Measurements from ENCODE around the gene SMIM8.
"Not testable (repeated sequence)": the region's sequence is repeated elsewhere in the genome, so short reads cannot be mapped to it uniquely, and the experiment has no call there.

SMIM8 gene, protein sequence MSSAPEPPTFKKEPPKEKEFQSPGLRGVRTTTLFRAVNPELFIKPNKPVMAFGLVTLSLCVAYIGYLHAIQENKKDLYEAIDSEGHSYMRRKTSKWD

DNA sequence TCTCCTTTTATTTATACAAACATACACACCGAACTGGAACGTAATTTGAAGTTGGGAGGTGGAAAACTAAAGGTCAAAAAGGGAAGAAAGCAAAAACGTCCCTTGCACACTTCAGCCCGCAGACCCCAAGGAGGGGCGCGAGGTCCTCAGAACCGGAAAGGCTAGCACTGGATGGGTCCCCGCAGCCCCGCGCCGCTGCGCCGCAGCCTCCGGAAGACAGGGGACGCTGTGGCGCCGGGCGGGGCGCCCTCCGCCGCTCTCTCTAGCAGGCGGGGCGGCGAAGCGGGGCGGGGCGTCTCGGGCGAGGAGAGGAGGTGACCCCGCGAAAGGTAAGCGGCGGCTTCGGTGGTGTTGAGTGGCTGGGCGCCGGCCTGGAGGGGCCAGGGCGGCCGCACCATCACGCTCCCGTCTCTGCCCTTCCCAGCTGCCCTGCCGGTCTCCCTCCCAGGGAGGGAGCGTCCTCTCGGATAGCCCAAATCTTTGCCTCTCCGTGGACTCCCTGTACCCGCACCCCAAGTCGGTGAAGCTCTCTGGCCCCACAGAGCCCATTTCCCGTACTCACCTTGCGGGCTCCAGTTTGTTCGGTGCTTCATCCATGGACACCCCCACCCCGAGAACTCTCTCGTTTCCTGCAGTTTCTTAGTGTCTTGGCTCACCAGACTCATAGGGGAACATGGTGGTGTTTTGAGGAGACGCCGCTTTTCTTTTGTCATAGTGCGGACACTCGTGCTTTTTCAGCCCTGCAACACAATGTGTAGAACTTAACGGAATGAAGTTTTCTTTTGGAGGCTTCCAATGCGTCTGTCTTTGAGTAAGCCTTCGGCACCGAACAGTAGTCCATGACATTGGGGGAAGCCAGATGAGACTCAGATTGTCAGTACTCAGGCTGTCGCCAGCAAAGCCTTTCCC is at the start of gene SMIM8:
TSS of gene SMIM8 (plus strand) at position 285 of the 909 bp plus-strand sequence. CDS start 14,444 bp downstream, outside the sequence.
- DNase-seq (ENCODE audit: low read depth), result peak; percentile 76

DNA sequence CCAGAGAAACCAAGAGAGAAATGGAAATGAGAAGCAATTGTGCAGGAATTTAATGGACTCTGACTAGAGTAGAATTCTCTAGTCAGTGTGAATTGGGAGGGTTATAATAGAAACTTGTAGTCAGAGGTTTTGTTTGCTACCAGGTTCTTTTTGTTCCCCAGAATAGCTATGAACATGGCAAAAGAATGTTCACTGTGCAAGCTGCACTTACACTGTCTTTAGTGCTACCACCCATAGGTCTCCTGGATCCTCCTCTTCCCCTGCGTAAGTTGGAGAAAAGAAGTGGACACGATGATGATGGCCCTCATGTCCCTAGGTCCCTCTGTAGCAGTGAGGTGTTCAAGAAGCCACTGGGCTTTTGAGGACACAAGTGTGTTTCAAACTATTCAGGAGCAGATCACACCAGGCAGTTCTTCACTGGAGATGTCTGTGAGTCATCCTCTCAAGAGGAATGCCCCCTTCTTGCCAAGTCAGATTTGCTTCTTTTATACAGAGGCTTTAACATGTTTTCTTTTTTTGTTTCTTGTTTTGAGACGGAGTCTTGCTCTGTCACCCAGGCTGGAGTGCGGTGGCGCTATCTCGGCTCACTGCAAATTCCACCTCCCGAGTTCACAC is 47.6 kb upstream of the SMIM8 start:
- DNase-seq (ENCODE audit: low read depth), result no peak

DNA sequence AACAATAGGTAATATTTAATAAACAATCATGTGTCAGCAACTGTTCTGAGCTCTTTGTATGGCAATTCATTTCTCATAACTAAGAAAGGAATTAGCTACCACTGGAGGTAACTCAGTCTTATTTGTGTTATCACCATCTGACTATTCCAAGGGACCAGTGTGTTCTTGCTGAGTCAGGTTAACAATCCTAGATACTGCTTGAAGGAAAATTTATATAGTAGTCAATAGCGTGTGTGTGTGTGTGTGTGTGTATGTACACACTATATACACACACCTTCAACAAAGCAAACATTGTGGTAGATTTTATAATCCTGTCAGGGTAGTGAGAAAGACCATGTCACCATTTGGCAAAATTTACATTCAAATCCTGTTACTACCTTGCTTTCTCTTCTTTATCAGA is 45.8 kb upstream of the SMIM8 start:
- no peak for DNase-seq (ENCODE audit: low read depth)

DNA sequence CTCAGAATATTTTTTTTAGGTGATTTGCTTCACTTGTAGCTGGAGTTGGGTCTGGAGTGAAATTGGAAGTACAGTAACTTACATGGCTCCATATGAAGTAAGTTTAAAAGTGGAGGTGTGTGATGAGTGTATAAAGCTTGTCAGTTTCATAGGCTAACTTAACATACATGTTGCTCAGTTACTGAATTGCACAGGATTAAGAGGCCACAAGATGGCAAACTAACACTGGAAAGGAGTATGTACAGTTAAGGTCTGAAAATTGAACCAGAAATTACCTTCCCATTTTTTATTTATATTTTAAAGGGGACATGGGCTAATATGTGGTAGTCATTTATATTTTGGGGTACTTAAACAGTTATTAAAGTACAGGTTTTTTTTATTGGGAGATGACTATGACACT is 45.3 kb upstream of the SMIM8 start:
- no peak for DNase-seq (ENCODE audit: low read depth)

DNA sequence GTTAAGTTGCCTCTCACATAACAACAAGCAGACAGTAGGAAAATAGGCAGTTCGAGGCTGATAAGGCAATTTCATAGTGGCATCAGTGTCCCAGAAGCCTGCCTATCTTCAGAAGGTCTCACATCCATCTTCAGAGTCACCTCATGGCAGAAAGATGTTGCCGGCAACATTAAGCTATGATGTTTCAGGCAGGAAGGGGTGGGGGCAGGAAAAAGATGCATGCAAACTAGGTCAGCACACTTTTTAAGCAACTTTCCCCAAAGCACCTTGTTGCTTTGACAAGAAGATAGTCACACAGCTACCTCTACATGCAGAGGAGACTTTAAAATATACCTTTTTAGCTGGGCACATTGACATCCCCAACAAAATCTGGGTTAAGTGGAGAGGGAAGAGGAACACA is 43.2 kb upstream of the SMIM8 start:
- DNase-seq (ENCODE audit: low read depth), result no peak

DNA sequence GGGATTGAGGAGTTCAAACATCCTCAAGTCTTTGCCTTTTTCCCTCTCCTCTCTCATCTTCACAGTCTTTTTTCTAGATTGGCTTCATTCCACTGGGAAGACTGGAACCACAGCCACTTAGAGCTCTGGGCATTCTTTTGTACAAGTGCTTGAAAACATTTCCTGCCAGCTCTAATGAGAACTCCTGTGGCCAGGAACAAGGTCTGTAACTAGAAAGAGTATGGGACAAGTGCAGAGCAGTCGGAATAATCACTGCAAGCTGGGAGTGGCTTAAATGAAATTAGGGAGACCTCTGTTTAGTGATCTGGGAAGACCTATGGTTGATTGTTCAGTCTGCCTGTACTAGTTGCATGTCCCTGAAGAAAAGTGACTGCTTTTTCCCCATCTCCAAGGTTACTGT is 41.0 kb upstream of the SMIM8 start:
- DNase-seq (ENCODE audit: low read depth), result no peak

DNA sequence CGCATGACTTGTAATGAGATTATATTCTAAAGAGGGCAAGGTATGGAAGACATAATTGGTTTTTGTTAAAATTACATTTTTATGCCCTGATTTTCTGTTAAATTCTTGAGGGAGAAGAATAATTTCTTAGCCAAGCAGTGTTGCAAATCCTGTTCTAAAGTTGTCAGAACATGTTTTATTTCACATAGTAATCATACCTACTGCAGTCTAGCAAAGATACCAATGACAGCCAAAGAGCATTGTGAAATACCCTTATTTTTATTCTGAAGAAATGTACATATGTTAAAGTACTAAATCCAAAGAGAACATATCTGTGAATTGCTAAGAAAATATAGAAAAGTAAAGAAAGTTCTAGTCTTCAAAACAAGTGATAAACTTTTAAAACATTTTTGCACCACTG is 39.6 kb upstream of the SMIM8 start:
- no peak for DNase-seq (ENCODE audit: low read depth)

DNA sequence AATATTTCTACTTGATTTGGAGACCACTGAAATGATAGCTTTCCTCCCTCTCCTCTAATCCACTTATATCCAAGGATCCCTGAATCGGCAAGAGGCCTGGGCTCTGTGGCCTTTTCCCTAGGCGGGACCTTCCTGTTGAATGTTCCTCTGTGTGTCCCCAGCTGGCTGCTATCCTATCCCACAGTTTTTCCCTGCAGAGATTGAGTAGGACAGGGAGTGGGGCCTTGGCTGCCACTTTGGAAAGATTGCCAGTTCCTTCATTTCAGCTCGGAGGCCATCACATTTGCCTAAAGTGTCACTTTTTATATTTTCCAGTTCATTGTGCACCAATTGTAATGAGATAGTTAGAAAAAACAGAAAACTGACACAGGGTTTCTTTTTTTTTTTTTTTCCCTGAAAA is 38.9 kb upstream of the SMIM8 start:
- DNase-seq (ENCODE audit: low read depth), result no peak

DNA sequence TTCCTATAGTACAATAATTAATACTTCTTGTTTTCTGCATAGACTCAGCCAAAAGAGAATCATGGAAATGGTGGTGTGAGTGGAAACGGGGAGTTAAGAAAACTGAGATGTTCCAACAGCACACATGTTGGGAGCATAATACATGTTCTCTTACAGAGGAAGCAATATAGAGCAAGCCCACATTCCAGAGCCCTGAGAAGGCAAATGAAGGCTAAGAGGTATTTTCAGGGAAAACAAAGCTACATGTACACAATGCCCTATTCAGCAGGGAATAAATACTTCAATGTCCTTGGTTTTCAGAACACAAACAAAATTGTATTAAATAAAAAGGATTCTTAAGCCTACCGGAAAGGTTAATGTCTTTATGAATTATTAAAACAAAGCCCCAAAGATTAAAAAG is 35.1 kb upstream of the SMIM8 start:
- DNase-seq (ENCODE audit: low read depth), result no peak

DNA sequence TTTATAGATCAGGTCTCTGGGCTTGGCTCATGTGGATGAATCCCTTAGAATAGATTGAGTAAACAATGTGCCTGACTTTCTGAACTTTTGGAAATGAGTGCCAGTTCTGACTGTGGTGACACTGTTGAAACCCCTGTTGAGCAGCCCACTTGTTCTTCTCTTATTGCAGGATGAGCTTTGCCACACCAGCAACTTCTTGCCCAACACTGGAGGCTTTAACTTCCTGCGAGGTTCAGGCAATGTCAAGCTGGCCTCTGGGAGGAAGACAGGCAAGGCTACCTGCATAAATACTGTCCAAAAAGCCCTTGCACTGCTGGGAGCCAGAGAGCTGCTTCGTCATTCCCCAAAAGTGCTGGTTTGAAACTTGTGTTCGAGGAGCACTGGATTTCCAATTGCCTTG is 32.8 kb upstream of the SMIM8 start:
- no peak for DNase-seq (ENCODE audit: low read depth)

DNA sequence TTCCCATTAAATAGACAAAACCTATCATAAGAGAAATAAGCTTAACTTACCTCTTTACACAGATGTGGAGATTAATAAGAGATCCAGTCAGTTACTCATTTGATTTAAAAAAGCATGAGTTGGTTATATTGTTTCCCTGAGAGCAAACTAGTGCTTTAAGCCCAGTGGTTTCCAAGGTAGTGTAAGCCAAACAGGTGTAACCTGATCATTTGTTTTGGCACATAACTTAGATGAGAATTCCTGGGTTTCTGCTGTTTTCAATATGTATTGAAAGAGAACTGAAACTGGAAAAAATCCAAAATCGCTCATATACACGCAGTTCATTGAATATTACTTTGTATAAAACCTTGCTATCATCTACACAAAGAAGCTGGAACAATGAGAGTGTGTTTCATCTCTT is 30.5 kb upstream of the SMIM8 start:
- DNase-seq (ENCODE audit: low read depth), result no peak

DNA sequence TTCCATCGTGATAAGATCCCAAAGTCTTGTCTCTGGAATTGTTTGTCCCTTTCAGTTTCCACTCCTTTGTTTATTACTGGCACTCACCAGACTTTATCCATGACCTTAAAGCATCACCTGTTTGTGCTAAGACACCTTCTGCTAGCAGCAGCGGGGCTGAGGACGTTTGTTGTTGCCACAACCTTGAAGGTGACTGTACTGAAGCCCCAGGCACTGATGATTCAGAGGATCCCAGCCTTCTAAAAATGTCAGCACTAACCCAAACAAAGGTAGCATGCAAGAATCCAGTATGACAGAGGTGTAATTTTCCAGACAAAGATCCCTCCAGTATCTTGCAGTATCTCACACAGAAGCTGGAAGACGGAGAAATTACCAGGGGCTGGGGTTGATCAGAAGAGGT is 28.9 kb upstream of the SMIM8 start:
- no peak for DNase-seq (ENCODE audit: low read depth)

DNA sequence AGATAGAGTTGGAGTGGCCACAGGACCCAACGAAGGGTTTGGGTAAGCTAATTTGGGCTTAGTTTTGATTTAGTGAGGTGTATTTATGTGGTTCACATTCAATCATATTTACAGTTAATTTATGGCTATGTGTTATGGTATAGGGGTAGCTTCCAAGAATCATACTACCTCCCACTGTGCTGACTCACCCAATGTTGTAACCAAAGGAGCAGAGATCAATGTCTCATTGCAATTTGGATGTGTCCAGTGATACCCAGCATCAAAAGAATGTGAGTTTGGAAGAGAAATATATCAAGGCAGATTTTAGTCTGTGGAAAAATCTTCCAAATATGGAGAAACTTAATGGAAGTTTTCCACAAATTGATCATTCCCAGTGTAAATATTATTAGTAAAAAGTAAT is 25.3 kb upstream of the SMIM8 start:
- DNase-seq (ENCODE audit: low read depth), result no peak

DNA sequence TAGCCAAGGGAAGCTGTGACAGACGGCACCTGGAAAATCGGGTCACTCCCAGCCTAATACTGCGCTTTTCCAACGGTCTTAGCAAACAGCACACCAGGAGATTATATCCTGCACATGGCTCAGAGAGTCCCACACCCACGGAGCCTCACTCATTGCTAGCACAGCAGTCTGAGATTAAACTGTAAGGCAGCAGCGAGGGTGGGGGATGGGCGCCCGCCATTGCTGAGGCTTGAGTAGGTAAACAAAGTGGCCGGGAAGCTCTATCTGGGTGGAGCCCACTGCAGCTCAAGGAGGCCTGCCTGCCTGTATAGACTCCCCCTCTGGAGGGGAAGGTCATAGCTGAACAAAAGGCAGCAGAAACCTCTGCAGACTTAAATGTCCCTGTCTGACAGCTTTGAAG is 21.1 kb upstream of the SMIM8 start:
- not testable (repeated sequence) for DNase-seq (ENCODE audit: low read depth)

DNA sequence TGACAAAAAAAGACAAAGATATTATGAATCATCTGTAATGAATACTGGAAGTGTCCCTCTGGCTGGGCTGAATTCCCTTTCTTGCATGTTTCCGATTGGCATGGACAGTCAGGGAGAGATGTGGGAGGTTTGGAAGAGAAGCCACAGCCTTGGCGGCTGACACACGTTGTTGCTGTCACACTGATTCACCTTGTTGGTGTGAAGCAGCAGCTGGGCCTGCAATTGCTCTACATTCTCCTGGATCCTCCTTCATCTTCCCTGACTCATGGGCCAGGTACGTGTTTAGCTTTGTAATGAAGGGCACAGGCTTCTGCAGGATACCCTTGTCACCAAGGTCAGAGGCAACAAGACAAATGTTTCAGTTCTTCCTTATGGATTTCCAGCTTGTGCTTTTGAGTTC is 13.4 kb upstream of the SMIM8 start:
- no peak for DNase-seq (ENCODE audit: low read depth)

DNA sequence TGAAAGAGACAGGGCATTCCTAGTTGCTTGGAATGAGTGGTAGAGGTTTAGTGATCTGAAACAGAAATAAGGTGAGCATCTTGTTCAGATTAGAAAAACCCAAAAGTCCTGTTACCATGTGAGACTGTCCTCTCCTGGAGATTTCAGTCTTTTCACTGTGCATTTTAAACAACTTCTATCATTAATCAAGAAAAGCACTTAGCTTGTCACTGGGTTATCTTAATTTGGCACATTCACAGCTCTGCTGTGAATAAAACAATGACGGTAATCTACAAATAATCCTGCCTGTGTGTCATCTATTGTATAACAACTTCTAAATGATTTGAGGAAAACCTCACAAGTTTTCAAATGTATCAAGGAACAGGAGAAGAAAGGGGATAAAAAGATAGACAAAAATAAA is 9.5 kb upstream of the SMIM8 start:
- no peak for DNase-seq (ENCODE audit: low read depth)

DNA sequence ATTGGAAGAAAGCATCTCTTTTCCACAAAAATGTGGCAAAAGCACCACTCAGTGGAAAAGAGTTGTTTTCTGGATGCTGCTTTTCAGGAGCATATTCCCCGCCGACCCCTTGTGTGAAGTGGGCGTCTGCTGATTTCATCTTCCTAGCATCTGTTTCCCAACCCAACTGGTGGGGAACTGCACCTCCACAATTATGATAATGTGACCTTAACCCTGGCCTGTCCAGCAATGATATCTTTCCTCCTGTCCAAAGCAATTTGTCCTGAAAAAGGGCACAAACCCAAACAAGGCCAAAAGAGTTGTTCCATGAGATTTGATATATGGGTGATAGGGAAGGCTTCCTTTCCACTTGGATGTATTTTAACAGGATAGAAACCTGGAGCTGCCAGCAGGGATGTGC is 7.3 kb upstream of the SMIM8 start:
- no peak for DNase-seq (ENCODE audit: low read depth)

DNA sequence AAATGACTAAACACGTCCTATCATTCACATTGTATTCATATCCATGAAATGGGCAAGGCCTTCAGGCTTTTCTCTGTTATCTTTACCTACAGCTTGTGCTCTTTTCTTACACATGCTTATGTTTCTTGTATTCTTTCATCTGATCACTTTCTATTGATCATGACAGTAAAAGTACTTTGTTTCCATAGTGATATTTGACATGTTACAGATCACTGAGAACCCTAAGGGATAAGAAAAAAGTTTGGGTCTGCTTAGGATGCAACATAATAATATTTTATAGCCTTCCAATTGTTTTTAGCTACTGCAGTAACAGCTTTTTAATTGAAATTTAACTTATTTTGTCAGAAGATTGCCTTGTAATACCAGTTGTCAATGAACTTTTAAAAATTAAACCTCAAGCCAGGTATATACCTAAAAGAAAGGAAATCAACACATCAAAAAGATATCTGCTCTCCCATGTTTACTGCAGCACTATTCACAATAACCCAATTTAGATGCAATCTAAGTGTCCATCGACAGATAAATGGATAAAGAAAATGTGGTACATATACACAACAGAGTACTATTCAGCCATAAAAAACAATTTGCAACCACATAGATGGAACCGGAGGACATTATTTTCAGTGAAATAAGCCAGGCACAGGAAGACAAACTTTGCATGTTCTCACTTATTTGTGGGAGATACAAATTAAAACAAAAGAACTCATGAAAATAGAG is 3.0 kb upstream of the SMIM8 start:
- DNase-seq (ENCODE audit: low read depth), result no peak

DNA sequence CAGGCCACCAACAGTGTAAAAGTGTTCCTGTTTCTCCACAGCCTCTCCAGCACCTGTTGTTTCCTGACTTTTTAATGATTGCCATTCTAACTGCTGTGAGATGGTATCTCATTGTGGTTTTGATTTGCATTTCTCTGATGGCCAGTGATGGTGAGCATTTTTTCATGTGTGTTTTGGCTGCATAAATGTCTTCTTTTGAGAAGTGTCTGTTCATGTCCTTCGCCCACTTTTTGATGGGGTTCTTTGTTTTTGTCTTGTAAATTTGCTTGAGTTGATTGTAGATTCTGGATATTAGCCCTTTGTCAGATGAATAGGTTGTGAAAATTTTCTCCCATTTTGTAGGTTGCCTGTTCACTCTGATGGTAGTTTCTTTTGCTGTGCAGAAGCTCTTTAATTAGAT is 1.5 kb downstream of the SMIM8 start:
- not testable (repeated sequence) for DNase-seq (ENCODE audit: low read depth)

DNA sequence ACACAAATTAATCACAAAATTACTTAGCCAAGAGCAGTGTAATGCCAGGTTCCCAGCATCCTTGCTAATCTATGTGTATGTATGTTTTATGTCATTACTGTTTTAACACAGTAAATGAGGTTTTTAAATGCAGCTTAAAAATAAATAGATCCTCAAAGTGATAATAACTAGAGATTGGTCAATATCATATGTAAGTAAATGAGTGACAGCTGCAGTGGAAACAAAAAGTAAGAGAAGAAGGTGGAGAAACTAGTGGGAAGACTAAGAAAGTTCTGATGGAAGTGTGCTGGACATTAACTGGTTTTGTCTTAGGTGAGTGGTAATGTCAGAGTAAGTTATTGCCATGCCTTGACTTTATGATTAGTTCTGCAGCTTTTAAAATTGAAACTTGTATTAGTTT is 8.6 kb downstream of the SMIM8 start:
- DNase-seq (ENCODE audit: low read depth), result no peak

DNA sequence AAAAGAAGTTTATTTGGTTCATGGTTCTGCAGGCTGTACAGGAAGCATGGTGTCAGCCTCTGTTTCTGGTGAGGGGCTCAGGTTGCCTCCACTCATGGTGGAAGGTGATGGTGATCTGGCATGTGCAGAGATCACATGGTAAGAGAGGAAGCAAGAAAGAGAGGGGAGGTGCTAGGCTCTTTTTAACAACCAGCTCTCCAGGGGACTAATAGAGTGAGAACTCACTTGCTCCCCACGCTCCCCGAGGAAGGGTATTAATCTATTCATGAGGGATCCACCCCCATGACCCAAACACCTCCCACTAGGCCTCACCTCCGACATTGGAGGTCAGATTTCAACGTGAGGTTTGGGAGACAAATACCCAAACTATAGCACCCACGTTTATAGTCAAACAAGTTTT is 10.6 kb downstream of the SMIM8 start:
- DNase-seq (ENCODE audit: low read depth), result no peak

DNA sequence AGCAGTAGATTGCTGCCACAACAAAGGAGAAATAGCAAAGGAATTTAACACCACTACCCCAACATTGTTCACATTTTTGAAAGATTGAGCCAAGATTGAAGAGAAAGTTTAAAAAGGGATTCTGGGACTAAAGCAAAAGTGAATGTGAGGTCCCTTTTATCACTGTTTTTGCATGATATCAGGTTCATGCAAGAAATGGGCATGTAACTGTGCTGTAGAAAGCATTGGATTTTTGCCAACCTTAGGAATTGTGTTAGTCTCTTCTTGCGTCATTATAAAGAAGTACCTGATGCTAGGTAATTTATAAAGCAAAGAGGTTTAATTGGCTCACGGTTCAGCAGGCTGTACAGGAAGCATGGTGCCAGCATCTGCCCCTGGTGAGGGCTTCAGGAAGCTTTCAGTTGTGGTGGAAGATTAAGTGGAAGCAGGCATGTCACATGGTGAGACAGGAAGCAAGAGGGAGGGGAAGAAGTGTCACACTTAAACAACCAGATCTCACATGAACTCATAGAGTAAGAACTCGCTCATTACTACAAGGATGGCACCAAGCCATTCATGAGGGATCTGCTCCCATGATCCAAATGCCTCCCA is 11.3 kb downstream of the SMIM8 start:
- no peak for DNase-seq (ENCODE audit: low read depth)

DNA sequence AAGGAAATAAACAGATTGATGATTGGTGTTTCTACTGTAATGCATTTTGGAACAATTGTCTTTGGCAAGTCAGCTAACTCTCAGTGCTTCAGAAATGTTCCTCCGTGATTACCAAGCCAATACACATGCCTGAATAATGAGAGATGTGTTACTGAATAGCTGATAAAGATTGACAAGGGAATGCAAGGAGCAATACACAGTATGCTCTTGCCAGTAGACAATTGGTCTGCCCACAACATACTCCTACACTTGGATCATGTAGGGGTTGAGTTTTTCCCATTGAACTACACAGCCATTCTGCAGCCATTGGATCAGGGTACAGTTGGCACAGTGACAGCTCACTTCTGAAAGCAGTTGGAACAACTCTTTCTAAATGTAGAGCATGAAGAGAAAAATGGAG is 12.3 kb downstream of the SMIM8 start:
- DNase-seq (ENCODE audit: low read depth), result no peak
